ENCODE results near the gene ROPN1B. TPM values are rescaled to one million over a fixed set of nuclear protein-coding genes. Genes with fewer than 3 reads are reported as not detected.

ROPN1B gene
- polyA plus RNA-seq, 3 donors = not detected

GRCh38 chr3:126028096-126028495 is 59.1 kb downstream of the ROPN1B start:
- no peak for DNase-seq
- Histone ChIP-seq H3K4me2 (replicated peaks; ENCODE audit: extremely low read depth, low read length, poor library complexity, severe bottlenecking) (no peak overlapping the region), H3K9ac (ENCODE audit: insufficient read depth, low read length, poor library complexity, severe bottlenecking) (no peak overlapping the region), H3K4me3 (replicated peaks in 1 of 3; ENCODE audit: low read depth in 2 of 3, low read length in 3 of 3) (no peak overlapping the region), H2AFZ (ENCODE audit: insufficient read depth, low read depth, low read length, poor library complexity, severe bottlenecking) (no peak overlapping the region), H3K79me2 (ENCODE audit: insufficient read depth, low read length) (no peaks in the 10 kb centered on the region), H4K20me1 (ENCODE audit: insufficient read depth, low read length) (no peaks in the 10 kb centered on the region), H3K36me3 (replicated peaks in 1 of 2; ENCODE audit: control insufficient read depth in 1 of 2, insufficient read depth in 2 of 2, low read length in 2 of 2) (peaks cover 2 to 10% of the 10 kb centered on the region in 2 donors), H3K4me1 (ENCODE audit: control insufficient read depth in 1 of 2, insufficient read depth in 2 of 2, low read length in 2 of 2) (no peaks in the 10 kb centered on the region), H3K9me3 (replicated peaks in 1 of 2; ENCODE audit: control insufficient read depth in 1 of 2, insufficient read depth in 1 of 2, low read length in 2 of 2) (peaks cover 10 to 15% of the 10 kb centered on the region in 2 donors), H3K27ac (ENCODE audit: low read depth in 1 of 2, low read length in 2 of 2) (no peak overlapping the region), H3K27me3 (ENCODE audit: control insufficient read depth in 2 of 2, insufficient read depth in 2 of 2, low read length in 2 of 2) (no peaks in the 10 kb centered on the region)
- intact Hi-C loops (cut with micrococcal nuclease) = no loop called here
- TF ChIP-seq CTCF (IDR thresholded peaks at IDR 0.05) = no peak
- Mint-ChIP-seq H3K27me3 (ENCODE audit: low read depth in 3 of 3) (no peaks in the 10 kb centered on the region), H3K27ac (no peak overlapping the region), H3K36me3 (peaks cover 39 to 50% of the 10 kb centered on the region in 2 donors), H3K4me3 (no peak overlapping the region), H3K4me1 (peaks cover 2% of the 10 kb centered on the region), H3K9me3 (peaks cover 10 to 26% (median 17%) of the 10 kb centered on the region in 7 donors)
- 97% methylated on average over 4 of the region's 4 CpGs for WGBS (ENCODE audit: insufficient coverage)

DNA sequence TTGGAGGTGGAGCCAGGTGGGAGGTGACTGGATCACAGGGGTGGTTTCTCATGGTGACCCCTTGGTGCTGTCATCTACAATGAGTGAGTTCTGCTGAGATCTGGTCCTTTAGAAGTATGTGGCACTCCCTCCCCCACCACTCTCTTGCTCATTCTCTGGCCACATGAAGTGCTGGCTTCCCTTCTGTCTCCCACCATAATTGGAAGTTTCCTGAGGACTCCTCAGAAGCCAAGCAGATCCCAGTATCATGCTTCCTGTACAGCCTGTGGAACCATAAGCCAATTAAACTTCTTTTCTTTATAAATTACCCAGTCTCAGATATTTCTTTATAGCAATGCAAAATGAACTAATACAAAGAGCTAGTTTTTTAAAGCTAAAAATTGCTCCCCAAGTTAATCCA is 60.3 kb downstream of the ROPN1B start:
- TF ChIP-seq CTCF (IDR thresholded peaks at IDR 0.05) = no peak
- H3K27ac ChIP-seq (ENCODE audit: low read depth in 1 of 2, low read length in 2 of 2) = no peak overlapping the region
- peaks cover 10 to 15% of the 10 kb centered on the region in 2 donors for H3K9me3 ChIP-seq (replicated peaks in 1 of 2; ENCODE audit: control insufficient read depth in 1 of 2, insufficient read depth in 1 of 2, low read length in 2 of 2)
- H3K27me3 Mint-ChIP-seq (ENCODE audit: low read depth in 3 of 3) = no peaks in the 10 kb centered on the region
- H3K79me2 ChIP-seq (ENCODE audit: insufficient read depth, low read length) = no peaks in the 10 kb centered on the region
- no peak overlapping the region for H3K4me3 ChIP-seq (replicated peaks in 1 of 3; ENCODE audit: low read depth in 2 of 3, low read length in 3 of 3)
- H3K9ac ChIP-seq (ENCODE audit: insufficient read depth, low read length, poor library complexity, severe bottlenecking) = no peak overlapping the region
- H4K20me1 ChIP-seq (ENCODE audit: insufficient read depth, low read length) = no peaks in the 10 kb centered on the region
- H3K27ac Mint-ChIP-seq = no peak overlapping the region
- peaks cover 45 to 53% of the 10 kb centered on the region in 2 donors for H3K36me3 Mint-ChIP-seq
- peaks cover 1 to 10% of the 10 kb centered on the region in 2 donors for H3K36me3 ChIP-seq (replicated peaks in 1 of 2; ENCODE audit: control insufficient read depth in 1 of 2, insufficient read depth in 2 of 2, low read length in 2 of 2)
- no peaks in the 10 kb centered on the region for H3K4me1 ChIP-seq (ENCODE audit: control insufficient read depth in 1 of 2, insufficient read depth in 2 of 2, low read length in 2 of 2)
- H3K4me1 Mint-ChIP-seq = peaks cover 2% of the 10 kb centered on the region
- no peak overlapping the region for H3K4me2 ChIP-seq (replicated peaks; ENCODE audit: extremely low read depth, low read length, poor library complexity, severe bottlenecking)
- intact Hi-C loops (cut with micrococcal nuclease) = no loop called here
- no peak overlapping the region for H2AFZ ChIP-seq (ENCODE audit: insufficient read depth, low read depth, low read length, poor library complexity, severe bottlenecking)
- DNase-seq = no peak
- H3K4me3 Mint-ChIP-seq = no peak overlapping the region
- H3K9me3 Mint-ChIP-seq = peaks cover 10 to 26% (median 17%) of the 10 kb centered on the region in 7 donors
- no peaks in the 10 kb centered on the region for H3K27me3 ChIP-seq (ENCODE audit: control insufficient read depth in 2 of 2, insufficient read depth in 2 of 2, low read length in 2 of 2)
